ENCODE data around the gene ADGRG6. TPM values are rescaled to one million over a fixed set of nuclear protein-coding genes. Genes with fewer than 3 reads are reported as not detected.

The ADGRG6 gene
- total RNA-seq, result 10 to 100 TPM; 22.3 to 56.5 (median 26.0) TPM

GRCh38 chr6:142301651-142302391 lies at the start of gene ADGRG6:
Gene ADGRG6, plus strand, starts transcription at chr6:142302007. Its CDS starts 323 bp downstream, at chr6:142302330.
- H3K36me3 ChIP-seq, result no peaks in the 10 kb centered on the region
- H3K4me3 ChIP-seq, result peak within 1 kb of the TSS; percentile 66 to 78 (median 74)
- H3K27ac ChIP-seq, result peak within 1 kb of the TSS; percentile 90 to 93 (median 93)
- intact Hi-C loops (cut with DNase I), result no loop called here
- TF ChIP-seq CTCF (IDR thresholded peaks at IDR 0.05) (peak in 2 of 6 experiments; percentile 6 to 32), POLR2A (IDR thresholded peaks at IDR 0.05) (peak in 1 of 4 donors; percentile 39)
- H3K9me3 ChIP-seq, result no peaks in the 10 kb centered on the region
- H3K27me3 ChIP-seq, result peaks cover 0 to 23% (median 0%) of the 10 kb centered on the region in 4 donors
- WGBS, 2 donors, result 0% methylated on average over 2 of the region's 69 CpGs; no CpG with 5 or more reads in 1 of the 2 donors
- DNase-seq, result no peak
- peaks cover 0 to 43% (median 6%) of the 10 kb centered on the region in 3 donors for H3K4me1 ChIP-seq

GRCh38 chr6:142254513-142254912 lies 47.3 kb upstream of the ADGRG6 start:
- intact Hi-C loops (cut with DNase I), result no loop called here
- Histone ChIP-seq H3K27me3 (no peaks in the 10 kb centered on the region), H3K4me3 (no peak overlapping the region), H3K36me3 (no peaks in the 10 kb centered on the region), H3K4me1 (no peaks in the 10 kb centered on the region), H3K9me3 (no peaks in the 10 kb centered on the region), H3K27ac (no peak overlapping the region)
- TF ChIP-seq POLR2A (IDR thresholded peaks at IDR 0.05), result no peak
- no peak for TF ChIP-seq CTCF (IDR thresholded peaks at IDR 0.05)
- no peak for DNase-seq
- WGBS, 2 donors, result 79 to 85% methylated on average over 6 of the region's 6 CpGs

- no peak overlapping the region for H3K27ac ChIP-seq
- no peaks in the 10 kb centered on the region for H3K9me3 ChIP-seq
- no peaks in the 10 kb centered on the region for H3K27me3 ChIP-seq
- H3K4me1 ChIP-seq, result no peaks in the 10 kb centered on the region
- intact Hi-C loops (cut with DNase I), result no loop called here
- no peaks in the 10 kb centered on the region for H3K36me3 ChIP-seq
- 48 to 55% methylated on average over 2 of the region's 2 CpGs for WGBS, 2 donors
- no peak overlapping the region for H3K4me3 ChIP-seq
- TF ChIP-seq CTCF (IDR thresholded peaks at IDR 0.05) (no peak), POLR2A (IDR thresholded peaks at IDR 0.05) (no peak)
- DNase-seq, result no peak
These were observed 46.0 kb upstream of the ADGRG6 start for GRCh38 chr6:142255785-142256184.

- Histone ChIP-seq H3K4me3 (no peak overlapping the region), H3K4me1 (no peaks in the 10 kb centered on the region)
- 86 to 91% methylated on average over 6 of the region's 6 CpGs for WGBS, 2 donors
These were observed 43.5 kb upstream of the ADGRG6 start for GRCh38 chr6:142258305-142258704.

More at GRCh38 chr6:142258305-142258704, 43.5 kb upstream of the ADGRG6 start:
- Histone ChIP-seq H3K27ac (no peak overlapping the region), H3K36me3 (no peaks in the 10 kb centered on the region), H3K9me3 (no peaks in the 10 kb centered on the region), H3K27me3 (no peaks in the 10 kb centered on the region)
- intact Hi-C loops (cut with DNase I), result no loop called here
- no peak for DNase-seq
- TF ChIP-seq POLR2A (IDR thresholded peaks at IDR 0.05), result no peak
- no peak for TF ChIP-seq CTCF (IDR thresholded peaks at IDR 0.05)

Measured in esophagus squamous epithelium (tissue), 5 donors.